ENCODE measurements around the gene PTTG1.

DNA sequence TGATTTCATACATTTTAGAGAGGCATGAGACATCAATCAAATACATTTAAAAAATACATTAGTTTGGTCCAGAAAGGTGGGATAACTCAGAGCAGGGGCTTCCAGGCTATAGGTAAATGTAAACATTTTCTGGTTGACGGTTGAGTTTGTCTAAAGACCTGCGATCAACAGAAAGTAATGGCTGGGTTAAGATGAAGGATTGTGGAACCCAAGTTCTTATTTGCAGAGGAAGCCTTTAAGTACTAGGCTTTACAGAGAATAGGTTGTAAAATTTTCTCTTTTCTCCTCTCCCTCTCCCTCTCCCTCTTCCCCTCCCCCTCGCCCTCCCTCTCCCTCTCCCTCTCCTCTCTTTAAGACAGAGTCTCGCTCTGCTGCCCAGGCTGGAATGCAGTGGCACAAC, 50.8 kb downstream of the PTTG1 start:
- TF ChIP-seq, protein P1, sequence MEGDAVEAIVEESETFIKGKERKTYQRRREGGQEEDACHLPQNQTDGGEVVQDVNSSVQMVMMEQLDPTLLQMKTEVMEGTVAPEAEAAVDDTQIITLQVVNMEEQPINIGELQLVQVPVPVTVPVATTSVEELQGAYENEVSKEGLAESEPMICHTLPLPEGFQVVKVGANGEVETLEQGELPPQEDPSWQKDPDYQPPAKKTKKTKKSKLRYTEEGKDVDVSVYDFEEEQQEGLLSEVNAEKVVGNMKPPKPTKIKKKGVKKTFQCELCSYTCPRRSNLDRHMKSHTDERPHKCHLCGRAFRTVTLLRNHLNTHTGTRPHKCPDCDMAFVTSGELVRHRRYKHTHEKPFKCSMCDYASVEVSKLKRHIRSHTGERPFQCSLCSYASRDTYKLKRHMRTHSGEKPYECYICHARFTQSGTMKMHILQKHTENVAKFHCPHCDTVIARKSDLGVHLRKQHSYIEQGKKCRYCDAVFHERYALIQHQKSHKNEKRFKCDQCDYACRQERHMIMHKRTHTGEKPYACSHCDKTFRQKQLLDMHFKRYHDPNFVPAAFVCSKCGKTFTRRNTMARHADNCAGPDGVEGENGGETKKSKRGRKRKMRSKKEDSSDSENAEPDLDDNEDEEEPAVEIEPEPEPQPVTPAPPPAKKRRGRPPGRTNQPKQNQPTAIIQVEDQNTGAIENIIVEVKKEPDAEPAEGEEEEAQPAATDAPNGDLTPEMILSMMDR (optimal IDR thresholded peaks at IDR 0.05 in 1 of 3, IDR thresholded peaks at IDR 0.05 in 1 of 3, conservative IDR thresholded peaks at IDR 0.05 in 1 of 3; ENCODE audit: extremely low read depth in 1 of 3, insufficient read depth in 2 of 3, low read length in 3 of 3): no peak
- TF ChIP-seq EZH2 (IDR thresholded peaks at IDR 0.05; ENCODE audit: low read length): no peak
